Measurements from ENCODE around the gene ARPIN.
"Not testable (repeated sequence)": the region's sequence is repeated elsewhere in the genome, so short reads cannot be mapped to it uniquely, and the experiment has no call there.

Gene ARPIN

DNA sequence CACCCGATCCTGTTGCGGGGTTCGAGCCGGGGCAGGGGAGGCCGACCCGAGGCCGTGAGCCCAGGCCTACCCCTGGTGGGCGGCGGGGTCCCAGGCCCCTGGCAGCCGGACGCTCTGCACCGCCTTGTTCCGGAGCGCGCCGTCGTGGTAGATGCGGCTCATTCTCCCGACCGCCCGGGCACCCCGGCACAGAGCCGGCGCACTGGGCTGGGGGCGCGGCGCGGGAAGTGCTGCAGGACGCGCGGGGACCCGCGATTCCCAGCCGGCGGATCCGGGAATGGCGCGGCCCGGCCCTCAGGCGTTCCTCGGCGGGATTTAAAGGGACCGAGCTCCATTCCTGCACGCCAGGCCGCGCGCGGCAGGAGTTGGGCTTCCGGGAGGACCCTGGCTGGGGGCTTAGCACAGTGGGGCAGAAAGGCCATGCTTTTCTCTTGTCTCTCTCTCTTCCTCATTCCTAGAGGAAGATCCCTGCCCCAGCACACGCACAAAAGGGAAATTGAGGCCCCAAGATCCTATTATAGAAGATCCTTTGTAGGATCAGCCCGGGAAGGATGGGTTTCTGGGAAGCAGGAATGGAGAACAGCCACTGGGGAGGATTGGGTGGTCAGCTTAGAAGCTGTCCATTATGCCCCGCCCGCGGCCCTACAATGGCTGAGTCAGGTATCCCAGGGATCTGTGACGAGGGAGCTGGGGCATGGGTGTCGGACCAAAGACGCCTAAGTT lies at the start of gene ARPIN:
ARPIN (minus strand) TSS at position 279 of the 723 bp plus-strand sequence; CDS start at position 162, 117 bp downstream.
- no peak for DNase-seq (ENCODE audit: extremely low read depth, low read depth)

DNA sequence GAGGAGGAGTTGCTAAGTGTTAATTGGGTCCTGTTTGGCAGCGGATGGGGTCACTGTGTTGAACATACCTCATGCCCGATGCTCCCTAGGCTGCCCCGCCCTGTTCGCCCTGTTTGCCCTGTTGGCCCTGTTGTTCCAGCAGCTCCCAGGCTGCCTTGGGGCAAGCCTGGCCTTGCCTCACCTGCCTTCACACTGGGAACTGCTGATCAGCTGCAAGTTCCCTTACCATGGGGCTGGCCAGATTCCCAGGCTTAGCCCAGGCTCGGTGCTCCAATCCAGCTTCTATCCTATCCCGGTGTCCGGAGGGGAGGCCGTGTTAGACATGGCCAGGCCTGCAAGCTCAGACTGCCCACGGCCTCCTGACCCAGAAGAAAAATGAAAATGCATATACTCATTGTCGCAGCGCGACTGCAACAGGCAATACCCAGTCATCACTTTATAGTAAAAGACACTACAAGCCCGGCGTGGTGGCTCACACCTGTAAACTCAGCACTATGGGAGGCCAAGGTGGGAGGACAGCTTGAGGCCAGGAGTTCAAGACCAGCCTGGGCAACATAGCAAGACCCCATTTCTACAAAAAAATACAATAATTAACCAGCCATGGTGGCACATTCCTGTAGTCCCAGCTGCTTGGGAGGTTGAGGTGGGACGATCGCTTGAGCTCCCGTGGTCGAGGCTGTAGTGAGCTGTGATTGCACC lies 45.5 kb upstream of the ARPIN start:
- TF ChIP-seq, protein P1, sequence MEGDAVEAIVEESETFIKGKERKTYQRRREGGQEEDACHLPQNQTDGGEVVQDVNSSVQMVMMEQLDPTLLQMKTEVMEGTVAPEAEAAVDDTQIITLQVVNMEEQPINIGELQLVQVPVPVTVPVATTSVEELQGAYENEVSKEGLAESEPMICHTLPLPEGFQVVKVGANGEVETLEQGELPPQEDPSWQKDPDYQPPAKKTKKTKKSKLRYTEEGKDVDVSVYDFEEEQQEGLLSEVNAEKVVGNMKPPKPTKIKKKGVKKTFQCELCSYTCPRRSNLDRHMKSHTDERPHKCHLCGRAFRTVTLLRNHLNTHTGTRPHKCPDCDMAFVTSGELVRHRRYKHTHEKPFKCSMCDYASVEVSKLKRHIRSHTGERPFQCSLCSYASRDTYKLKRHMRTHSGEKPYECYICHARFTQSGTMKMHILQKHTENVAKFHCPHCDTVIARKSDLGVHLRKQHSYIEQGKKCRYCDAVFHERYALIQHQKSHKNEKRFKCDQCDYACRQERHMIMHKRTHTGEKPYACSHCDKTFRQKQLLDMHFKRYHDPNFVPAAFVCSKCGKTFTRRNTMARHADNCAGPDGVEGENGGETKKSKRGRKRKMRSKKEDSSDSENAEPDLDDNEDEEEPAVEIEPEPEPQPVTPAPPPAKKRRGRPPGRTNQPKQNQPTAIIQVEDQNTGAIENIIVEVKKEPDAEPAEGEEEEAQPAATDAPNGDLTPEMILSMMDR (IDR thresholded peaks at IDR 0.05; ENCODE audit: low read depth, low read length) = no peak
- no peak for DNase-seq (ENCODE audit: extremely low read depth, low read depth)

More for the DNA sequence above, at the start of gene ARPIN:
- TF ChIP-seq, protein P1 (IDR thresholded peaks at IDR 0.05; ENCODE audit: low read depth, low read length) = no peak

DNA sequence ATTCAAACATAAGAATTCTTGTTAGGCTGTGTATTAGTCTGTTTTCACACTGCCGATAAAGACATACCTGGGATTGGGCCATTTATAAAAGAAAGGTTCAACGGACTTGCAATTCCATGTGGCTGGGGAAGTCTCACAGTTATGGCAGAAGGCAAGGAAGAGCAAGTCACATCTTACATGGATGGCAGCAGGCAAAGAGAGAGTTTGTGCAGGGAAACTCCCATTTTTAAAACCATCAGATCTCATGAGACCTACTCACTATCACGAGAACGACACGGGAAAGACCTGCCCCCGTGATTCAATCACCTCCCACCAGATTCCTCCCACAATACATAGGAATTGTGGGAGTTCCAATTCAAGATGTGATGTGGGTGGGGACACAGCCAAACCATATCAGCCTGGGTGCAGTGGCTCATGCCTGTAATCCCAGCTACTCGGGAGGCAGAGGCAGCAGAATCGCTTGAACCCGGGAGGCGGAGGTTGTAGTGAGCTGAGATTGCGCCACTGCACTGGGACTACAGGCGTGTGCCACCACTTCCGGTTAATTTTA lies 42.8 kb upstream of the ARPIN start:
- not testable (repeated sequence) for DNase-seq (ENCODE audit: extremely low read depth, low read depth)

DNA sequence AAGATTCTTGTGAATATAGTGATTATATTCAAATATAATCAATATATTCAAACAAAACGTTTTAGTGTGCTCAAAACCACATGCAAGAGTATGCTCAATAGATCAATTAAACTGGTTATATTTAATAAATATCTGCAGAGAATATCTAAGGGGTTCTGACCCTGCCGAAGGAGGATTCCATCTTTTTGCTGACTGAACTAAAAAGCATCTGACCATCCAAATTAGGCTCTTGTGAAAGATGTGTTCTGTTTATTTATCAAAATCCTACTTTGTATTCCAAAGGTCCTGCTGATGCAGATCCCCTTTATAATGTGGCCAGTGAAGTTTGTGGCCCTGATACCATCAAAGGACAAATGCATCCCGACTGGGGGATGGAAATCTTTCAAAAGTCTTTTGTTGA lies 41.8 kb upstream of the ARPIN start:
- no peak for DNase-seq (ENCODE audit: extremely low read depth, low read depth)
- TF ChIP-seq, protein P1 (IDR thresholded peaks at IDR 0.05; ENCODE audit: low read depth, low read length) = no peak

DNA sequence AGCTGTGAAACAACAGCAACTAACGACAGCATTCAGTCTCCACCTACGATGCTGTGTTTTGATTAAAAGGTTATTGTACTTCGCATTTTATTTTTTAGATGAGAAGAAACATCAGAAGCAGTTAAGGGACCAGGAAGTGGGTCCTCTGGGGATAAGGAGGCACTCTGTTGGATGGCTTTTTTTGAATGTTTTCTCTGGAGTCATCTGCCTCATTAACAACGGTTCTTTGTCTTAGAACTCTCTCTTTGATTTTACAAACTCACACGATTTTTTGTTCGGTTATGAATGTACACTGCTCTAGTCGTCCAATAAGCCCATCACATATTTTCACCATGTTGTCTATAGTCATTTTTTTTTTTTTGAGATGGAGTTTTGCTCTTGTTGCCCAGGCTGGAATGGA lies 36.0 kb upstream of the ARPIN start:
- no peak for DNase-seq (ENCODE audit: extremely low read depth, low read depth)

DNA sequence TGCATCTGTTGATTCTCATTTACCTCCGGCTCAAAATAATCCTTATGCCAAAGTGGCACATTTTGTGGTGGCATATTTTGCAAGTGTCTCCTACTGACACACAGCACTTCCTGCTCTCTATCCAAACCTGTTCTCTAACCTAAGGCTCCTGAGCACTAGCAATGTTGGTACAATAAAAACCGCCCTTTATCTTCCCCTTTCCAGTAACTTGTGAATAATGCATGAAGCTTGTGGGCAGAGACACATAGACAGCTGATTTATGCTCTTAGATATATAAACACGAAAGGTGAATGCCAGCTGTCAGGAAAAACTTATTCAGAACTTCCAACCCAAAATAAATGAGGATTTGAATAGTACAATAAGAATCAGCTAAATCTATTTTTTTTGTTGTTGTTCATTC lies 34.6 kb upstream of the ARPIN start:
- no peak for DNase-seq (ENCODE audit: extremely low read depth, low read depth)
- TF ChIP-seq, protein P1 (IDR thresholded peaks at IDR 0.05; ENCODE audit: low read depth, low read length) = no peak

More for the DNA sequence above, 36.0 kb upstream of the ARPIN start:
- TF ChIP-seq, protein P1 (IDR thresholded peaks at IDR 0.05; ENCODE audit: low read depth, low read length) = no peak

DNA sequence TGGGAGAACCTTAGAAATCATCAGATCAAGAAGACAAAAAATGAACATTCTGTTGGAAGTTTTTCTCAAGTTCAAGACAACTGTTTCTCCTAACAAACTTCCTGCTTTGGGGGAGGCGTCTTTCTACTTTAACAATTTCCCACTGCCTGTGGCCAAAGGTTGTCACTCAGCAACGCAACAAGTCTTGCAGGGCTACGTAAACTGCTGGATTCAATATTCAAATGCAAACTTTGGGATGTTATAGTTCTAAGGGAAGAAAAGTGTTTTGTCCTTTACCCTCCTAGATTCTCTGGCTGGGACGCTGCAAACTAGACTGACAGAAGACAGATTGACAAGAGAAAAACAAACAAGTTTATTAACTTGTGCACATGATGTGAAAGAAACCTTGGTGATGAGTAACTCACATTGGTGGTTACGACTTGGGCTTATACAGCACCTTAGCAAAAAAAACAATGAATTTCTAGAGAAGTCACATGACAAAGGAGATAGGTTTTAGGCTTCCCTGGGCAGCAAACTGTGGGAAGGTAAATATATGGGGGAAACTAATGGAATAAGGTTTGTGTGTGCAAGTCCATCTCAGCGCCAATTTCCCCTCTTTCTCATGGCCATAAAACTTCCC lies 34.0 kb upstream of the ARPIN start:
- TF ChIP-seq, protein P1 (IDR thresholded peaks at IDR 0.05; ENCODE audit: low read depth, low read length) = no peak
- no peak for DNase-seq (ENCODE audit: extremely low read depth, low read depth)

DNA sequence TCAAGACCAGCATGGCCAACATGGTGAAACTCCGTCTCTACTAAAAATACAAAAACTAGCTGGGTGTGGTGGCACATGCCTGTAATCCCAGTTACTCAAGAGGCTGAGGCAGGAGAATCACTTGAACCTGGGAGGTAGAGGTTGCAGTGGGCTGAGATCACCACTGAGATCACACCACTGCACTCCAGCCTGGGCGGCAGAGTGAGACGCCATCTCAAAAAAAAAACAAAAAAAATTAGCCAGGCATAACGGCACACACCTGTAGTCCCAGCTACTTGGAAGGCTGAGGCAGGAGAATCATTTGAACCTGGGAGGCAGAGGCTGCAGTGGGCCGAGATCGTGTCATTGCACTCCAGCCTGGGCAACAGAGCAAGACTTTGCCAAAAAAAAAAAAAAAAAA lies 31.0 kb upstream of the ARPIN start:
- not testable (repeated sequence) for DNase-seq (ENCODE audit: extremely low read depth, low read depth)

All from AG09319 (cell line).